AML-193 (cell line): ENCODE results near the gene SPI1.
"Not testable (repeated sequence)": the region's sequence is repeated elsewhere in the genome, so short reads cannot be mapped to it uniquely, and the experiment has no call there.

Experiments
- DNase-seq, 2 experiments: peaks; one replicate each; lab custom pipeline; 2025; lab: John Stamatoyannopoulos, UW

The SPI1 gene

GRCh38 chr11:47340010-47340409, 38.3 kb downstream of the SPI1 start:
- DNase-seq: no peak

GRCh38 chr11:47338396-47339241, 39.7 kb downstream of the SPI1 start:
- no peak for DNase-seq

GRCh38 chr11:47337229-47337924, 41.0 kb downstream of the SPI1 start:
- no peak for DNase-seq

DNA sequence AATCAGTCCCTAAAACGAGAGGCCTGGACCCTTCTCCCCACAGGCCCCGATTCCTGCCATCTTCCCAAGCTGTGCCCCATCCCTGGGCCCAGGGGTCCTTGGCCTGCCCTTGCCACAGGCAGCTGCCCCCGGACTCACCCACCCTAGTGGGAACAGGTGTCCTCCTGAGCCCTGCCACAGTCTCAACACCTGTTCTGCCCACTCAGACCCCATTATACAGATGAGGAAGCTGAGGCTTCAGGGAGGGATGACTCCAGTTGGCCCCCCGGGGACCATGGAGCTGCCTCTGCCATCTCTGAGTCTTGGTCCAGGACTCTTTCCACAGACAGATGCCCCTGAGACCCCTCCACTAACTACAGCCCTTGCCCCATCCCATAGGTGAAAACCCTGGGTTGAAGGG, 41.8 kb downstream of the SPI1 start:
- no peak for DNase-seq

DNA sequence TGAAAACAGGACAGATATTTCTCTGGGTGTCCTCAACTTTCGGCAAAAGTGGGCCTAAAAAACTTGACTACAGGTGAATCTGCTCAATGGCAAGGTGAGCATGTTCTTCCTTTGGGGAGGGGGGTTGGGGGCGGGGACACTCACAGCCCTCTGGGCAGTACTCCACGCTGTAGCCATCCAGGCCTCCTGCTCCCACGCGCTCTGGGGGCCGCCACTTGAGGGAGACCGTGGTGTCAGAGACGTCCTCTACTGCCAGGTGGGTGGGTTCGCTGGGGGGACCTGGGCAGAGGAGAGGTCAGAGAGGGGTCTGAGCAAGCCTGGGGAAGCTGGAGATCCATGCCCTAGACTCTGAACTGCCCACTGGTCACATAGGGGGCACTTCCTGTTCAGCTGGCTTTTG, 42.6 kb downstream of the SPI1 start:
- no peak for DNase-seq

GRCh38 chr11:47334699-47335411, 43.5 kb downstream of the SPI1 start:
- not testable (repeated sequence) for DNase-seq

GRCh38 chr11:47333886-47334443, 44.4 kb downstream of the SPI1 start:
- no peak for DNase-seq

- DNase-seq: no peak
Measured at GRCh38 chr11:47333526-47333845, 44.9 kb downstream of the SPI1 start.

- no peak for DNase-seq
Measured at GRCh38 chr11:47332791-47333525, 45.4 kb downstream of the SPI1 start.

DNA sequence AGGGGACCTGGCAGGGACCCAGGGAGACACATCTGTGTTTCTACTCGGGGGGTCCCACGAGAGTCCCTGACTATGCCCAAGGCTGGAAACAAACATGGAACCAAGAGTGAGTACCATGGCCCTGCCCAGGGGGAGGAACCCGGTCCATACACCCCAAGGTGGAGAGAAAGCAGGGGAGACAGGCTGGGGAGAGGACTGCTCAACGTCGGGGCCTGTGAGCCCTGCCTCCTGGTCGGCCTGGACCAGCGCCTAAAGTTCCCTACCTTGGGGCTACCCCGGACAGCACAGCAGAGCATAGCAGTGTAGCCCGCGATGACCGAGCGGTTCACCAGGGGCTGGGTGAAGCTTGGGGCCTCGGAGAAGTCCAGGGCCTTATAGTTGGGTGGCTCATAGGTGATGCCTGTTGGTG, 46.0 kb downstream of the SPI1 start:
- no peak for DNase-seq

GRCh38 chr11:47331454-47332302, 46.7 kb downstream of the SPI1 start:
- no peak for DNase-seq

DNA sequence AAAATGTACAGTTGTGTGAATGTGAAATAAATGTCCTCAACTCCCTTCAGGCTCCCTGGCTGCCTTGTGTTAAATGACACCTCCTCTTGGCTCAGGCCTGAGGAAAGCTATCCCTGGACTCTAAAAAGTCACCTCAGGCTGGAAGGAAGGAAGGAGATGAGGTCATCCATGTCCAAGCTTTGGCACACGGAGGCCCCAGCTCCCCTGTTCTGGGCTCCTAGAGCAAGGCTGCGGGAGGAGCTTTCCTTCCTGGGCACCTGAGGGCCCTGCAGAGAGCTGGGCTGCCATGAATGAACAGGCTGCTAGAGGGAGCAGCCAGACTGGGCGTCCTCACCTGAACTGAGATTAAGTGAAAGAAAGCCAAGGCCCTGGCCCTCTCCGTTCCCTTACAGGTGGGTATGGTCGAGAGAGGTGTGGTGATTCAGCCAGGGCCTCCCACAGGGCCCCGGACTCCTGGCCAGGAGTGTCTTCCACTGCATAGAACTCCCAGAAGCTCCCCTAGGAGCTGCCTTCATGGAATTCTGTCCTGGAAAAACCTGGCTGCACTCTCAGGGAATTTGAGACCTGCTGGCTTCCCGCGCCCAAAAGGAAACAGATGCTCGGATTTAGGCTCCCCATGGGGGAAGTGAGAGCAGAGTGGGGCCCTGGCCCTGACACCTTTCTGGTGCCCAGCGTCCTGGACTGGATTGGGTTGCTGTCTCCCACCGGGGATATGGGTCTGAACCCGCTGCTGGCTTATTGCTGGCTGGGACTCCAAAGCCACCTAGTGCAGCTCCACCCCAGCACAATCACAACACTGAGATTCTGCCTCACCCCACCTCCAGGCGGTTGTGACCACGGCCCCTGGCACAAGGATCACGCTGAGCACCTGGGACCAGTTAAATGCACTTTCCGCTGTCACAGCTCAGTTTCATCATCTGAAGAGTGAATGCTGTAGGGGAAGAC, 48.1 kb downstream of the SPI1 start:
- DNase-seq: no peak

- DNase-seq: no peak
Measured at GRCh38 chr11:47329431-47329986, 48.8 kb downstream of the SPI1 start.

GRCh38 chr11:47328449-47329390, 49.6 kb downstream of the SPI1 start:
- no peak for DNase-seq

DNA sequence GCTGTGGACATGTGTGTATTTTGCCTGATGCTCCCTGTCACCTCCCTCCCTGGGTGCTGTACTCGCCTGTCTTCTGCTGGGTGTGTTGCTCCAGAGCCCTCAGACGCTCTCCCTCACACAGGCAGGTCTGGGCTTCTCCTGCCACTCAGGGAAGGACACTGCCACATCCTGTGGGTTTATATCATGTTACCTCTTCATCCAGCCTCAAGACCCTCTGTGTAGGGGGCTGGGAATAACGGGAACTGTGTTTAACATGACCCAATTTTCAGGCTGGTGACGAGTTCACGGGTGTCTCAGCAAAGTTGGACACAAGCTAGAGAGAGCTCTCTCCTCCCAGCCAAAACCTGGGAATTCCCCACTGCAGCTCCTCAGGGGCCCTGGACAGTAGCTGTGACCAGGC, 50.4 kb downstream of the SPI1 start:
- DNase-seq: no peak

DNA sequence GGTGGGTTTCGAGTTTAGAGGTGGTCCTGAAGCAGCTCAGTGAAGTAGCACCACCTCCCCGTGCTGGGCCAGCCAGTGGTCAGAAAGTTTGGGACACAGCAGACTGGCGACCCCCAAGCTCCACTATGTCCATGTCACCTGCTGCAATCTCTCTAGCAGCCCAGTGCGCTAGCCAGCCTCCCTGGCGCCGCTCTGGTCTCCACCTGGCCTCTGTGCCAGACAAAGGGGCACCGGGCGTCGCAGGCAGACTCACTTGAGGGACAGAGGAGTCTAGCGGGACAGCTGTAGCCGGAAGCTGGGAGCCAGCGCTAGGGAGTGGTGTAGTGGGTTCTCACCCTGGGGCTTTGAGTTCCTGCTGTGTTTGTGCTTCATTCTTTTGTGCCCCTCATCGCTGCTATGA, 51.3 kb downstream of the SPI1 start:
- no peak for DNase-seq

DNA sequence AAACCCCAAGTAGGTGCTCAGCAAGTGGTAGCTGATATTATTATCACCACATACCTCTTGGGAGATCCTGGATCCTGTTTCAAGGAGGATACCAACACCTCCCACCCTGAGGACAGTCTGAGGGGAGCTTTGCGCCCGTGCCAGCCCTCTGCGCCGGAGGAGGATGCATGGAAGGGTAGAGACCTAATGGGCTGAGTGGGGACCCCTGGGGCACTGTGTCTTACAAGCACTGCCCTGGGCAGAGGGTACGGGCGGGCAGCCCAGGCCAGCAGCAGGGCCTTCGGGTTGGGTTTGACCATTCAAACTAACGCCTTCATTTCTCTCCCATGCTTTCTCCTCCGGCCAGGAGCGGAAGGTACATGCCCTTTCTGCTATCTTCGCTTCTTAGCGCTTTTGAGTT, 52.1 kb downstream of the SPI1 start:
- no peak for DNase-seq

DNA sequence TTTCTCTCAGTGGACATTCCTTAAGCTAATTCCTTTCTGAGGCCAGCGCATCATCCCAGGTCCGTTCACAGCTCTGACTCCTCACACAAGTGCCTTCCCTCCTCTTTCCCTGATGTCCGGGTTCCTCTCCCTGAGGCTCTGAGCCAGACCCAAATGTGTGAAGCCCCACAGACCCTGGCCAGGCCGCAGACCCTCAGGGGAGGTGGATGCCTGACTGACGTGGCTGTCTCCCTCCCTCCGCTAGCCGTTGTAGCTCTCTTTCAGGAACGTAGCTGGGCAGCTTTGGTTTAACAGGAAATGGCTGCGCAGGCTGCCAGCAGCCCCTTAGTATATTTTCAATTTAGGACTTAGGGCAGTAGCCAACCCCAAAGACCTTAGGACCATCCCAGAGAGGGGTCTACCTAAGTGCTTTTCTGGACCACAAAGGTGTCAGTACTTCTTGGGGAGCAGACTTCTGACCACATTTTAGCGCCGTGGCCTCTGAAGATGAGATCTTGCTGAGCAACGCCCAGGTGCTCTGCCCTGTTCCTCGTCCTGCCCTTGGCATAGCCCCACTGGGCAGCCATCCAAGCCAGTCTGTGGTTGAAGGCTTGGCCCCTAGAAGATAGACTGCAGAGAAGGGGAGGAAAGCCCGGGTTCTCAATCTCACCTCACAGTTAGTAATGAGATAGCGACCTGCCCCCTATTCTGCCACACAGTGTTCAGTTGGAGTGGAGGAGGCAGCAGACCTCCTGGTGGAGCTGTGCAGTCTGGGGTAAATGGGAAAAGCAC, 52.9 kb downstream of the SPI1 start:
- no peak for DNase-seq
